Esophagus mucosa (tissue), 1 donor: ENCODE data around the gene LCN12. TPM values are rescaled to one million over a fixed set of nuclear protein-coding genes. Genes with fewer than 3 reads are reported as not detected.
"Not testable (repeated sequence)": the region's sequence is repeated elsewhere in the genome, so short reads cannot be mapped to it uniquely, and the experiment has no call there.

Source experiments
- ATAC-seq: fragments of 200-7000 bp; cut with Tn5 transposase; one replicate; pipeline ENCODE4 v1.9.1; 2020
- total RNA-seq: library from RNA; stranded (reverse); gene quantifications from one replicate; pipeline ENCODE4 v1.2.4, GENCODE V29; 2023
- donor health status: DM: yes; HTN: yes; CAD: no.

LCN12 gene
- total RNA-seq, 1 donor from 2014 or later = 0.80 TPM

DNA sequence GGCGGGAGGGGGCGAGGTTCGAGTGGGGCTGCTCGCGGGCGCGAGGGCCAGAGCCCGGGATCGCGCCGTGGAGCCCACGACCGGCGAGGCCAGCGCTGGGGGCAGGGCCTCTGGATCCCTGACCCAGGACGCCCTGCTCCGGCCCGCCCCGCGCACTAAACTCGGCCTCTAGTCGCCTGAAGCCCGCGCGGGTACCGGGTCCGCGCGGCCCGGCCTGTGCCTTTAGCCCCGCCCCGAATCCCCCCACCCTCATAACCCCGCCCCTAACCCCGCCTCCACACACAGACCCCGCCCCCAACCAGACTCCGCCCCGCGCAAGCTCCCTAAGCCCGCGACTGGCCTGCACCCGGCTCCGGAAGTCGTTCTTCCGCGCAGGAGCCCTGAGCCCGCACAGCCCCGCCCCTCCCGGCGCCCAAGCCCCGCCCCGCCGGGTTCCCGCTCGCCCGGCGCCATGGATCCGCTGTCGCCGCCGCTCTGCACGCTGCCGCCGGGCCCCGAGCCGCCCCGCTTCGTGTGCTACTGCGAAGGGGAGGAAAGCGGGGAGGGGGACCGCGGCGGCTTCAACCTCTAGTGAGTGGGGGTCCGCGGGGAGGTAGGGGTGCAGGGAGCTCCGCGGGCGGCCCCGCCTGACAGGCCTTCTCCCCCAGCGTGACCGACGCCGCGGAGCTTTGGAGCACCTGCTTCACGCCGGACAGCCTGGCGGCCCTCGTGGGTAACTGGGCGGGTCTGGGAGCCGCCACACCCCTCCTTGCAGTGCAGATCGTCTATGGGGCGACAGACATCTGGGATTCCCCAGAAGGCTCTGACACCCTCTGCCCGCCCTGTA, 40.1 kb downstream of the LCN12 start, which contains the start of gene PAXX:
Gene PAXX, plus strand, starts transcription at position 430 of the 826 bp plus-strand sequence. Its CDS starts 22 bp downstream, at position 452.
- ATAC-seq = peak; percentile 77

DNA sequence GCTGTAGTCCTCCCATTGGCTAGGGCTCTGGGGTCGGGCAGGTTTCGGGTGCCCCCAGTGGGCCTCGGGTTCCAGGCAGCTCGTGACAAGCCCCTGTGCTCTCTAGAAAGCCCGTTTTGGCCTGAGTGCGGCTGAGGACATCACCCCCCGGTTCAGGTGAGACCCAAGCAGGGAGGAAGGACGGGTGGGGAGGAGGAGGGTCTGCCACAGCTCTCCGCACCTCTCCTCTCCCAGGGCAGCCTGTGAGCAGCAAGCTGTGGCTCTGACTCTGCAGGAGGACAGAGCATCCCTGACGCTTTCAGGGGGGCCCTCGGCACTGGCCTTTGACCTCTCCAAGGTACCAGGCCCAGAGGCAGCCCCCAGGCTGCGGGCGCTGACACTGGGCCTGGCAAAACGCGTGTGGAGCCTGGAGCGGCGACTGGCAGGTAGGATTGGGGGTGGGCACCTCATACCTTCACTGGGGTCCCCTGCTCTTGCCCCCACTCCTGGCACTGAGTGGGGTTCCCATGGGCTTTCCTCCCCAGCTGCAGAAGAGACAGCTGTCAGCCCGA, 40.8 kb downstream of the LCN12 start:
- ATAC-seq = no peak

DNA sequence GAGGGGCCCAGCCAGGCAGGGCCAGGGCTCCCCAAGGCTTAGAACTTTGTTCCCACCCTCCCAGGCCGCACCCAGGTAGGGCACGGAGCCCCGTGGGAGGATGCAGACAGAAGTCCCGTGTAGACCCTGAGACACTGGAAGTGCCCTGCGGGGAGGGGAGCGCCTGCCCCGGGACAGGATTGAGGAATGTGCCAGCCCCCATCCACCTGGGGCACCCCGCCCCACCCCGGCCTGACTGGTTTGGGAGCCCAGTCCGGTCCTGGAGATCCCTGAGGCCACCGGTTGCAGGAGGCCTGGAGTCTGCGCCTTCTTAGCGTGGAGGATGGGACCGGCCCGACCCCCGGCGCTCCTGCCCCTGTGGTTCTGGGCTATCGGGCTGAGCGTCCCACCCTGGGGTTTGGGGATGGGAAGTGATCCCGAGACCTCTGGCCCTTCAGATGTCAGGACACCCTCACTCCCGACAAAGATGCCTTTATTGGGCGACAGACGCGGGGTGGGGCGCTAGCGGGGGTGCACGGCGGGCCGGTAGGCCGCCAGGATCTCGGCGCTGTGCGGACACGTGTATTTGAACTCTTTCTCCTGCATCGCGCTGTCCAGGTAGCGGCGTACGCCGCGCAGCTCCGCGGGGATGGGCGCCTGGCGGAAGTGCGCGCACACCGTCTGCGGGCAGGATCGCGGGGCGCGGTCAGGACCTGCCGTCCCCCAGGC, 42.3 kb downstream of the LCN12 start:
- ATAC-seq = peak; percentile 14

DNA sequence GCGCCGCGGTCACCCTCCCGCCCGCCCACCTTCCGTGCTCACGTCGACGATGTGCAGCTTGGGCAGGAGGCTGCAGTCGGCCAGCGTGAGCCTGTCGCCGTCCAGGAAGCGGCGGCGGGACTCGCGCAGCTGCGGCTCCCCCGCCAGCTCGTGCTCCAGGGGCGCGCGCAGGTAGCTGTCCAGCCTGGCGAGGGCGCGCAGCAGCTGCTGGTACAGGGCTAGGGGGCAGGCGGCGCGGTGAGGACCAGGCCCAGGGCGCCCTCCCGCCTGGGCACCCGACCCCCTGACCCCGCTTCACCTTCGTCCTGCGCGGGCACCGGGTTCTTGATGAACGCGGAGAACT, 42.8 kb downstream of the LCN12 start:
- ATAC-seq = no peak

DNA sequence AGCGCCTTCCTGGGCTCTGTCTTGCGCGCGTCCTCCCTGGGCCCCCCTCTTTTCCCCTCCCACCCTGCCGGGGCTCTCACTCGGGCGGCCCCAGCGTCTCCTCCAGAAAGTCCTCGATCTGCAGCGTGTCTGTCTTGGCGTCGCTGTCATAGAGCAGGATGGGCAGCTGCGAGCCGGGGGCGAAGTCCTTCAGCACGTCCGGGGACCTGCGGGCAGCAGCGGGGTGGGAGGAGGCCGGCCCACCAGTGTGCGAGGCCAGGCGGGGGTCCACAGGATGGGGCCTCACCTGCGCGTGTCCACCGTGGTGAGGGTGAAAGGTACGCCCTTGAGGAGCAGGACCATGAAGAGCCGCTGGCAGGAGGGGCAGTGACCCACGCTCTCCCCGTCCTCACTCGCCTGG, 43.3 kb downstream of the LCN12 start:
- ATAC-seq = no peak

DNA sequence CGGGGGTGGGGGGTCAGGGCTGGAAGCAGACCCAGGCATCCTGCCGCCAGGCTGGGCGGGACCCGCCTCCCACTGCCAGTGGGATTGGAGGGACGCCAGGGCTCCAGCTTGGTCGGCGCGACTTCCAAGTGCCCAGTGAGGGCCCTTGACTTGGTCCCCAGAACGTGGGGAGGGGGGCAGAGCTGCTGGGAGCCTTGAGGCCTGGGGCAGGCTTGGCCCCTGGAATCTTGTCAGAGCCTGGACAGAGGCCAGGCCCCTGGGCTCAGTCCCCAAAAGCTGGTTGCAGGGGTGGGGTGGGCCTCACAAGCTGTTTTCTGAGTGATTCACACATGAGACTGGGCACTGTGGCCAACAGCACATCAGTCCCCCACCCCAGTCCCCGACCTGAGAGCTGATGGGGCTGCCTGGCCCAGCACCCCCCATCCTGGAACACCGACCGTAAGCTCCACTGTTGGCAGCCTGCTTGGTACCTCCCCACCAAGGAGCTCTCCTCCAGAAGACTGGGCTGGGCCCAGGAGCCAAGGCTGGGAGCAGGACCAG, 43.8 kb downstream of the LCN12 start:
- no peak for ATAC-seq

DNA sequence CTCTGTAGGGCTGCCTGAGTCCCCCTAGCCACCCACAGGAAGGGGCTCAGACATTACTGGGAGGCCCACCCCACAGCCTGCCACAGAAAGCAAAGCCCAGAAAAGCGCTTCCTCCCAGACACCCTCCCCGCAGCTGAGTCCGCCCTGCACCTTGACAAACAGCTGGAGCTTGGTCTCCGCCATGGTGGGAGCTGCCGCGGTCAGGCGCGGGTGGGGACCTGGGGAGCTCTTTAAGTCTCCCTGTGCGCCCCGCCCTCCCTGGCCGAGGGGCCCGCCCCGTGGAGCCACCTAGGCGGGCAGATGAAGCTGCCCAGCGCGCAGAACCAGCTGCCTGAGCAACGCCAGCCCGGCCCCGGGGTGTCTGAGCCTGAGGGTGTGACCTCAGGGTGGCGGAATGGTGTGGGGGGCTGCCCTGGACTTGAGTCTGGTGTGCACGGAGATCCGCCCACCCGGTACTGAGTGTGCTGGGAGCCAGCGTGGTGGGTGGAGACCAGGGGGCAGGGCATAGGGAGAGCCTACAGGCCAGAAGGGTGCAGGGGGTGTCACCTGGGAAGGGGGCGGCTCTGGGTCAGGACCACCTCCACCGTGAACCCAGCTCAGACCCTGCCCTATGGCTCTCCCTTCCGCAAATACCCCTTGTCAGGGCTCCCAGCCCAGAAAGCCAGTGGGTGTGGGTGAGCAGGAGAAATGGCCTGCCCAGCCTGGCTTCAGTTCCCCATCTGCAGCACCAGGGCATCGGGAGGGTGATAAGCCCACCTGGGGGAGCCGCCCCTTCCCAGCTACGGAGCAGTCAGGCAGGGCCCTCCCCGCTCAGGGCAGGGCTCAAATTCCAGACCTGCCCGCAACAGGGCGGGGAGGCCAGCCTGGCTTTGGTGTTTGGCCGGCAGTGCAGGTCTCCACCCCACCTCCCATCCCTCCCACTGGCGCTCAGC, 44.6 kb downstream of the LCN12 start, which contains the start of gene CLIC3:
Gene CLIC3, minus strand, starts transcription at position 208 of the 932 bp plus-strand sequence. Its CDS starts 25 bp downstream, at position 183.
- peak; percentile 43 for ATAC-seq

DNA sequence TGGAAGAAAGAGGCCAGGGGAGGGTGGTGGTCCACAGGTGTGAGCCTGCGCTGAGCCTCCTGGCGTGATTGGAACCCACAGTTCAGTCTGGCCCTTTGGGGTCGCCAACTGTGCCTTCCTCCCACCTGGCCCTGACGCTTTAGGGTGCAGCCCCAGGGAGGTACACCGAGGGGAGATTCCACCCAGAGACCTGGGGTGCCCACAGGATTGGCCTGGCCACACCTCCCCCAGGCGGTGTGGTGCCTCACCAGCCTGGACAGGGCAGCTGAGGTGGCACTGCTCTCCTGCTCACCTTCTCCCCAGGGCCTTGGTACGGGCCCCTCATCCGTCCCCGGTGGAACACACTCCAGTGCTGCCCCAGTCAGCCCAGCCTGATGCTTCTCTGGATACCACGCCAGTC, 45.3 kb downstream of the LCN12 start:
- ATAC-seq = no peak

DNA sequence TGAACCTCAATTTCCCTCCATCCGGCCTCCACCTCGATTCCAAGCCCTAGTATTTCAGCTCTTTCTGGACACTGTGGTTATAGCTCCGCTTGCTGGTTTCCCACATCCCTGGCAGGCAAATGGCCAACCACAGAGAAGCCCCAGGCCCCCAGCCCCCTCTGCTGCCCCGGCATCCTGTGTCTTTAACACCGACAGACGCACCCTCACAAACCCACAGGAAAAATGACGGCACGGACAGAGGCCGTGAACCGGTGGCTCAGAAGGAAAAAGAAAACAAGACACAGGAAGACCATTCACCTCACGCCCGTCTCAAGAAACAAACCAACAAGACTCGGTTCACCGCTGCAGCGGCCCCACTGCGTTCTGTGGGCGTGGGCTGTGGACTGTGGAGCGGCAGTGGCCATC, 45.8 kb downstream of the LCN12 start:
- ATAC-seq = no peak

DNA sequence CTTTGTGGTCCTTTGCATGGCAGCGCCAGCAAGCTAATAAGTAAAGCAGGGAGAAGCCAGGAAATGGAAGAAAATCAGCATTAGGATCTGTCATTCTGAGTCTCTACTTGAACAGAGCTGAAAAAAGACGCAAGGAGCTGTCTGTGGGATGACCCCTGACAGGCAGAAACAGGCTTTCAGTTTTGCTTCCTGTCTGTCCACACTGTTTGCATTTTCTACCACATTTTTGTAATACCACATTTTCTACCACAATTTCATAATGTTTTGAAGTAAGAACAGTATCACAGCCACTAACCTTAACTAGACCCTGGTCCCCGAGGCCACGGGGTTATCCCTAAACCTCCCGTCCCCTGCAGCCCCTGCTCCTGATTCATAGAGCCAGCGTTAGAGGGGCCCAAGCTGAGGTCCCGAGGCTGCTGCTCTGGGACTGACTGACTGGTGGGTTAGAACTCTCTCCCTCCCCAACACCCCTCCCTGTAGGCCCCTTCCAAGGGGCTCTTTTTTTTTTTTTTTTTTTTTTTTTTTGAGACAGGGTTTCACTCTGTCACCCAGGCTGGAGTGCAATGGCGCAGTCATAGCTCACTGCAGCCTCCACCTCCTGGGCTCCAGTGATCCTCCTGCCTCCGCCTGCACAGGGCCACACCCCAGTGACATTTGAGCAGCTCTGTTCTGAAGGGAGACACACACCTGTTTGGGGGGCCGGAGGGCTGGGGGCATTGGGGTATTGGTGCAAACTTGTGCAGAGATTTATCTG, 48.3 kb downstream of the LCN12 start:
- ATAC-seq = no peak

DNA sequence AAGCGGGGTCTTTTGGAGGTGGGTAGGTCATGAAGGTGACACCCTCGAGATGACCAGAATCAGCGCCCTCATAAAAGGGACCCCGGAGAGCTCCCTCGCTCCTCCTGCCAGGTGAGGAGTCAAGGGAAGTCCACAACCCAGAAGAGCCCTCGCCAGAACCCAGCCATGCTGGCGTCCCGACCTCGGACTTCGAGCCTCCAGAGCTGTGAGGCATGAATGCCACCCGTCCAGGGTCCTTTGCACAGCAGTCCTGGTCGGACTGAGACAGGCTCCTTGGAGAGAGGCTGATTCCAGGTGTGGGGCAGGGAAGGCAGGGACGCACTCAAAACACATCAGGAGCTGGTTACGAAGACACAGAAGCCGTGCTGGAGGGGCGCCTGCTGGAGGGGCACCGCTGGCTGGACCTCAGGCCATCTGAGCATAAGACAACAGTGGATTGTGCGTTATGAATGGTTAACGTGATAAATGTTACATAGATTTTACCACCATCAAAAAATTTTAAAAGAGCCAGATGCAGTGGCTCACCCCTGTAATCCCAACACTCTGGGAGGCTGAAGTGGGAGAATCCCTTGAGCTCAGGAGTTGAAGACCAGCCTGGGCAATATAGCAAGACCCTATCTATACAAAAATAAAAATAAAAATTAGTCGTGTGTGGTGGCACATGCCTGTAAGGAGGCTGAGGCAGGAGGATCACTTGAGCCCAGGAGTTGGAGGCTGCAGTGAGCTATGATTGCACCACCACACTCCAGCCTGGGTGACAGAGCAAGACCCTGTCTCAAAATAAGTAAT, 50.0 kb downstream of the LCN12 start:
- no peak for ATAC-seq

DNA sequence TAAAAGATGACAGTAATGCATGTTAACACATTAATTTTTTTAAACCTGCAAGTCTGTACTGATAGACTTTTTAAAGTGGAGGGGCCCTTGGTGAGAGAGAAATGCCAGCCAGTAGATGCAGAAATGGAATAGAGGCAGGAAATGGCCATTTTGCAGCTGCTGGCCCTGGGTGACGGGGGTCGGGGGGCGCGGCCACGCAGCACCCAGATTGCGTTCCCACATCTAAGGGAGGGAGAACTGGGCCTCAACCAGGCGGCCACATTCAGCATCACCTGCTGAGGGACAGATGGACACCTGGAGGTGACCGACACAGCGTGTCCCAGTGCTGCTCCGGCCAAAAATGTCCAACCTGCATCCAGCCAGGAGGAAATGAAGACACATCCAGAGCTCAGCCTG, 50.6 kb downstream of the LCN12 start:
- no peak for ATAC-seq

DNA sequence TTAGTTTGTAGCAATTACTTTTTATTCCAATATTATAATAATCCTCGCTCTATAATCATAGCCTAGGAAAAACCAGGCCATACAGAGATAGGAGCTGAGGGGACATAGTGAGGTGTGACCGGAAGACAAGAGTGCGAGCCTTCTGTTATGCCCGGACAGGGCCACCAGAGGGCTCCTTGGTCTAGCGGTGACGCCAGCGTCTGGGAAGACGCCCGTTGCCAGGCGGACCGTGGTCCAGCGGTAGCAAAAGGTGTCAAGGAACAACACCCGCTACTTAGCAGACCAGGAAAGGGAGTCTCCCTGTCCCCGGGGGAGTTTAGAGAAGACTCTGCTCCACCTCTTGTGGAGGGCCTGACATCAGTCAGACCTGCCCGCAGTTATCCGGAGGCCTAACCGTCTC, 52.2 kb downstream of the LCN12 start:
- not testable (repeated sequence) for ATAC-seq

Other genes starting within 250 kb of the LCN12 start
- 0.76 TPM for gene DIPK1B, start 239.7 kb upstream of the LCN12 start, total RNA-seq
- gene LCN10, start 209.3 kb upstream of the LCN12 start, total RNA-seq = 1.3 TPM
- gene LCN6, start 203.7 kb upstream of the LCN12 start, total RNA-seq = 3.8 TPM
- not detected for gene LCN8, start 194.0 kb upstream of the LCN12 start, total RNA-seq
- not detected for gene LCN15, start 187.8 kb upstream of the LCN12 start, total RNA-seq
- gene TMEM141, start 160.9 kb upstream of the LCN12 start, total RNA-seq = 102 TPM
- not detected for gene CCDC183, start 155.9 kb upstream of the LCN12 start, total RNA-seq
- gene RABL6, start 144.3 kb upstream of the LCN12 start, total RNA-seq = 52.6 TPM
- gene AJM1, start 109.8 kb upstream of the LCN12 start, total RNA-seq = 1.1 TPM
- 74.4 TPM for gene PHPT1, start 102.9 kb upstream of the LCN12 start, total RNA-seq
- gene MAMDC4, start 99.9 kb upstream of the LCN12 start, total RNA-seq = 1.3 TPM
- gene EDF1, start 86.0 kb upstream of the LCN12 start, total RNA-seq = 296 TPM
- 11.1 TPM for gene TRAF2, start 65.8 kb upstream of the LCN12 start, total RNA-seq
- 71.9 TPM for gene FBXW5, start 7.5 kb upstream of the LCN12 start, total RNA-seq
- not detected for gene C8G, start 7.0 kb upstream of the LCN12 start, total RNA-seq
- gene PTGDS, start 25.2 kb downstream of the LCN12 start, total RNA-seq = 18.4 TPM
- 0.20 TPM for gene LCNL1, start 30.7 kb downstream of the LCN12 start, total RNA-seq
- 33.1 TPM for gene PAXX, start 40.1 kb downstream of the LCN12 start, total RNA-seq
- gene CLIC3, start 44.3 kb downstream of the LCN12 start, total RNA-seq = 154 TPM
- gene ABCA2, start 76.0 kb downstream of the LCN12 start, total RNA-seq = 2.0 TPM
- gene FUT7, start 79.8 kb downstream of the LCN12 start, total RNA-seq = 0.12 TPM
- 26.6 TPM for gene NPDC1, start 93.9 kb downstream of the LCN12 start, total RNA-seq
- gene ENTPD2, start 101.8 kb downstream of the LCN12 start, total RNA-seq = 2.9 TPM
- gene SAPCD2, start 118.3 kb downstream of the LCN12 start, total RNA-seq = 13.8 TPM
- 4.9 TPM for gene UAP1L1, start 125.2 kb downstream of the LCN12 start, total RNA-seq
- 46.2 TPM for gene MAN1B1, start 134.7 kb downstream of the LCN12 start, total RNA-seq
- 75.3 TPM for gene DPP7, start 162.5 kb downstream of the LCN12 start, total RNA-seq
- gene GRIN1, start 186.9 kb downstream of the LCN12 start, total RNA-seq = 0.12 TPM
- gene LRRC26, start 217.8 kb downstream of the LCN12 start, total RNA-seq = 1.6 TPM
- not detected for gene TMEM210, start 219.8 kb downstream of the LCN12 start, total RNA-seq
- gene ANAPC2, start 236.3 kb downstream of the LCN12 start, total RNA-seq = 25.0 TPM
- gene SSNA1, start 236.4 kb downstream of the LCN12 start, total RNA-seq = 86.8 TPM
- 20.5 TPM for gene TPRN, start 248.5 kb downstream of the LCN12 start, total RNA-seq